B cell (primary cell): ENCODE measurements around the gene ADAMTS14. TPM values are rescaled to one million over a fixed set of nuclear protein-coding genes. Genes with fewer than 3 reads are reported as not detected.

Experiments
- ATAC-seq: fragments of 200-7000 bp; cut with Tn5 transposase; one replicate; pipeline ENCODE4 v1.10.0; 2021; ENCODE audit warnings: low read depth, mild to moderate bottlenecking, moderate number of reproducible peaks, moderate library complexity
- CTCF ChIA-PET: fragments of 350-600 bp; sonication (Branson Sonifier 250); formaldehyde crosslinking; loops from one replicate; lab custom pipeline; 2021; ENCODE audit warnings: antibody characterized with exemption, inconsistent platforms; lab: Charles Lee
- POLR2A ChIA-PET: fragments of 350-600 bp; sonication (Branson Sonifier 250); formaldehyde crosslinking; loops from one replicate; lab custom pipeline; 2021; ENCODE audit warnings: antibody characterized with exemption; lab: Charles Lee
- DNase-seq: peaks from one replicate; pipeline ENCODE4 v3.0.0; 2013
- H2AFZ ChIP-seq: 2 replicates; pipeline ENCODE4 v1.6.1; 2012; ENCODE audit warnings: mild to moderate bottlenecking, low read depth, low read length; ENCODE audit not compliant: insufficient read depth, poor library complexity, severe bottlenecking
- H3K27ac ChIP-seq, 2 donors: 1 replicate in 1 of 2; 2 replicates in 1 of 2; pipeline ENCODE4 v1.5.1; 2012 to 2013; ENCODE audit warnings: low read length in 2 of 2, mild to moderate bottlenecking in 2 of 2, moderate library complexity in 1 of 2
- H3K27me3 ChIP-seq, 4 experiments: fragments of 200-600 bp in 1 of 4; sonication (generic) in 1 of 4; replicated peaks in 1 of 4; 1 replicate in 2 of 4; 2 replicates in 2 of 4; pipeline versions ENCODE4 v1.6.1 to v1.7.0; 2013 to 2016; ENCODE audit warnings: low read length in 3 of 4, mild to moderate bottlenecking in 2 of 4, mixed read lengths in 1 of 4, moderate library complexity in 1 of 4; ENCODE audit not compliant: insufficient read depth in 4 of 4, control insufficient read depth in 3 of 4; ENCODE audit errors: control extremely low read depth in 1 of 4
- H3K36me3 ChIP-seq, 2 experiments: replicated peaks in 1 of 2; 1 replicate in 1 of 2; 2 replicates in 1 of 2; pipeline versions ENCODE4 v1.6.1 to v1.7.1; 2013; ENCODE audit warnings: low read length in 1 of 2; ENCODE audit not compliant: insufficient read depth in 2 of 2, control insufficient read depth in 1 of 2; ENCODE audit errors: control extremely low read depth in 1 of 2, extremely low read depth in 1 of 2
- H3K4me1 ChIP-seq, 2 donors: fragments of 200-600 bp in 1 of 2; sonication (generic) in 1 of 2; 1 replicate in 1 of 2; 2 replicates in 1 of 2; pipeline versions ENCODE4 v1.5.1 to v1.6.1; 2013 to 2017; ENCODE audit warnings: low read length in 2 of 2; ENCODE audit not compliant: control insufficient read depth in 2 of 2, insufficient read depth in 2 of 2
- H3K4me2 ChIP-seq: replicated peaks from 2 replicates; pipeline ENCODE3; 2012; ENCODE audit warnings: mild to moderate bottlenecking, low read depth, low read length; ENCODE audit not compliant: poor library complexity, severe bottlenecking
- H3K4me3 ChIP-seq, 5 experiments: fragments of 200-600 bp in 1 of 5; sonication (generic) in 1 of 5; 1 replicate in 3 of 5; 2 replicates in 2 of 5; pipeline versions ENCODE4 v1.5.1 to v1.7.0; 2011 to 2016; ENCODE audit warnings: low read length in 4 of 5, mild to moderate bottlenecking in 4 of 5, low read depth in 2 of 5, control low read depth in 1 of 5, moderate library complexity in 1 of 5; ENCODE audit not compliant: insufficient read depth in 1 of 5; ENCODE audit errors: control extremely low read depth in 1 of 5, extremely low read depth in 1 of 5
- H3K79me2 ChIP-seq: fragments of 200-600 bp; sonication (generic); one replicate; pipeline ENCODE4 v1.6.0; 2016; ENCODE audit warnings: low read length; ENCODE audit not compliant: control insufficient read depth, insufficient read depth
- H3K9ac ChIP-seq: fragments of 200-600 bp; sonication (generic); 2 replicates; pipeline ENCODE4 v1.6.1; 2017; ENCODE audit warnings: mild to moderate bottlenecking, low read length, moderate library complexity
- H3K9me3 ChIP-seq, 3 donors: one replicate each; pipeline versions ENCODE4 v1.6.1 to v1.7.1; 2013; ENCODE audit warnings: low read length in 2 of 3; ENCODE audit not compliant: control insufficient read depth in 2 of 3, insufficient read depth in 1 of 3; ENCODE audit errors: control extremely low read depth in 1 of 3
- H4K20me1 ChIP-seq: 2 replicates; pipeline ENCODE4 v1.6.0; 2012; ENCODE audit warnings: mild to moderate bottlenecking, low read length; ENCODE audit not compliant: insufficient read depth, control insufficient read depth, poor library complexity, severe bottlenecking
- H3K27ac Mint-ChIP-seq: one replicate; pipeline ENCODE4 v1.8.0; 2021; ENCODE audit warnings: mixed read lengths
- H3K27me3 Mint-ChIP-seq: one replicate; pipeline ENCODE4 v1.8.0; 2021; ENCODE audit warnings: mixed read lengths
- H3K4me1 Mint-ChIP-seq: one replicate; pipeline ENCODE4 v1.8.0; 2021; ENCODE audit warnings: mixed read lengths
- H3K4me3 Mint-ChIP-seq: one replicate; pipeline ENCODE4 v1.8.0; 2021; ENCODE audit warnings: mixed read lengths
- H3K9me3 Mint-ChIP-seq: one replicate; pipeline ENCODE4 v1.8.0; 2022; ENCODE audit warnings: mixed read lengths; ENCODE audit not compliant: insufficient read depth
- CTCF ChIP-seq: fragments of 200-600 bp; IDR thresholded peaks from one replicate; pipeline ENCODE4 v1.8.0; 2022; ENCODE audit warnings: antibody characterized with exemption, mild to moderate bottlenecking
- EZH2 ChIP-seq: IDR thresholded peaks from 2 replicates; pipeline ENCODE4 v1.6.1; 2012; ENCODE audit warnings: borderline replicate concordance, low read depth, mild to moderate bottlenecking, moderate library complexity, low read length; ENCODE audit not compliant: insufficient read depth, poor library complexity, severe bottlenecking
- WGBS: methylation state at CpG from one replicate; pipeline ENCODE4 v1.1.5; 2013; ENCODE audit warnings: missing lambda C conversion rate; ENCODE audit not compliant: insufficient coverage; 5-methylcytosine and 5-hydroxymethylcytosine counted together
- intact Hi-C: fragments of 100-400 bp; cut with micrococcal nuclease; formaldehyde crosslinking; loops from one replicate; pipeline ENCODE4 v1.10.0; 2022
- polyA plus RNA-seq: library from polyadenylated mRNA; depleted of rRNA; stranded (reverse); fragments of >200 nt; gene quantifications from 2 replicates; pipeline ENCODE4 v1.2.3, GENCODE V29; 2012
- total RNA-seq, 2 donors: library from RNA; stranded (reverse); fragments of 120-200 nt in 1 of 2; gene quantifications; 1 replicate in 1 of 2; 2 replicates in 1 of 2; pipeline versions ENCODE4 v1.2.3 to v1.2.4, GENCODE V29; 2013 to 2022

Gene ADAMTS14
- total and polyA plus RNA-seq, 2 donors (not counting 1 experiment from before 2014, with no cell fraction given), result not detected

GRCh38 chr10:70678757-70679489 lies 6.6 kb downstream of the ADAMTS14 start:
- H3K79me2 ChIP-seq, result no peaks in the 10 kb centered on the region

More at GRCh38 chr10:70678757-70679489, 6.6 kb downstream of the ADAMTS14 start:
- intact Hi-C loops, result no loop called here
- Mint-ChIP-seq H3K27me3 (peaks cover 22% of the 10 kb centered on the region), H3K4me3 (no peak overlapping the region), H3K27ac (no peak overlapping the region), H3K9me3 (no peaks in the 10 kb centered on the region), H3K4me1 (peaks cover 8% of the 10 kb centered on the region)
- DNase-seq, result no peak
- ATAC-seq, result no peak
- no peaks in the 10 kb centered on the region for H3K9me3 ChIP-seq
- H3K9ac ChIP-seq, result no peak overlapping the region
- peaks cover 0 to 4% (median 0%) of the 10 kb centered on the region in 4 experiments for H3K27me3 ChIP-seq
- 100% methylated on average over 1 of the region's 3 CpGs for WGBS
- H3K4me3 ChIP-seq, result no peak overlapping the region
- peaks cover 0 to 9% of the 10 kb centered on the region in 2 donors for H3K4me1 ChIP-seq
- ChIA-PET POLR2A (no interaction called here), CTCF (no interaction called here)
- no peak overlapping the region for H2AFZ ChIP-seq
- TF ChIP-seq CTCF, result no peak
- TF ChIP-seq EZH2, result no peak
- no peaks in the 10 kb centered on the region for H3K36me3 ChIP-seq
- no peak overlapping the region for H3K4me2 ChIP-seq
- no peaks in the 10 kb centered on the region for H4K20me1 ChIP-seq
- no peak overlapping the region for H3K27ac ChIP-seq
